D721Med (cell line): ENCODE results near the gene CNPY2.
"Not testable (repeated sequence)": the region's sequence is repeated elsewhere in the genome, so short reads cannot be mapped to it uniquely, and the experiment has no call there.

Experiments used
- DNase-seq: peaks from one replicate; pipeline ENCODE4 v3.0.0; 2011; ENCODE audit warnings: low spot score; ENCODE audit not compliant: insufficient read length
- FAIRE-seq: peaks from 2 replicates; lab custom pipeline; 2011; peaks lifted over from hg19 to GRCh38; lab: Jason Lieb, UNC
- TF ChIP-seq, protein P1 (sequence below): IDR thresholded peaks from 2 replicates; pipeline ENCODE4 v1.5.1; 2012; ENCODE audit warnings: mild to moderate bottlenecking, control low read depth; ENCODE audit not compliant: insufficient read depth; ENCODE audit errors: missing control alignments

Gene CNPY2

GRCh38 chr12:56293795-56294194 lies 22.0 kb downstream of the CNPY2 start:
- no peak for FAIRE-seq
- TF ChIP-seq, protein P1, sequence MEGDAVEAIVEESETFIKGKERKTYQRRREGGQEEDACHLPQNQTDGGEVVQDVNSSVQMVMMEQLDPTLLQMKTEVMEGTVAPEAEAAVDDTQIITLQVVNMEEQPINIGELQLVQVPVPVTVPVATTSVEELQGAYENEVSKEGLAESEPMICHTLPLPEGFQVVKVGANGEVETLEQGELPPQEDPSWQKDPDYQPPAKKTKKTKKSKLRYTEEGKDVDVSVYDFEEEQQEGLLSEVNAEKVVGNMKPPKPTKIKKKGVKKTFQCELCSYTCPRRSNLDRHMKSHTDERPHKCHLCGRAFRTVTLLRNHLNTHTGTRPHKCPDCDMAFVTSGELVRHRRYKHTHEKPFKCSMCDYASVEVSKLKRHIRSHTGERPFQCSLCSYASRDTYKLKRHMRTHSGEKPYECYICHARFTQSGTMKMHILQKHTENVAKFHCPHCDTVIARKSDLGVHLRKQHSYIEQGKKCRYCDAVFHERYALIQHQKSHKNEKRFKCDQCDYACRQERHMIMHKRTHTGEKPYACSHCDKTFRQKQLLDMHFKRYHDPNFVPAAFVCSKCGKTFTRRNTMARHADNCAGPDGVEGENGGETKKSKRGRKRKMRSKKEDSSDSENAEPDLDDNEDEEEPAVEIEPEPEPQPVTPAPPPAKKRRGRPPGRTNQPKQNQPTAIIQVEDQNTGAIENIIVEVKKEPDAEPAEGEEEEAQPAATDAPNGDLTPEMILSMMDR = no peak
- no peak for DNase-seq

GRCh38 chr12:56288705-56289387 lies 26.9 kb downstream of the CNPY2 start:
- TF ChIP-seq, protein P1 = no peak
- DNase-seq = no peak
- FAIRE-seq = no peak

GRCh38 chr12:56286044-56286830 lies 29.6 kb downstream of the CNPY2 start:
- FAIRE-seq = no peak
- TF ChIP-seq, protein P1 = no peak
- no peak for DNase-seq

- not testable (repeated sequence) for FAIRE-seq
These were observed 31.5 kb downstream of the CNPY2 start for GRCh38 chr12:56284263-56284662.

DNA sequence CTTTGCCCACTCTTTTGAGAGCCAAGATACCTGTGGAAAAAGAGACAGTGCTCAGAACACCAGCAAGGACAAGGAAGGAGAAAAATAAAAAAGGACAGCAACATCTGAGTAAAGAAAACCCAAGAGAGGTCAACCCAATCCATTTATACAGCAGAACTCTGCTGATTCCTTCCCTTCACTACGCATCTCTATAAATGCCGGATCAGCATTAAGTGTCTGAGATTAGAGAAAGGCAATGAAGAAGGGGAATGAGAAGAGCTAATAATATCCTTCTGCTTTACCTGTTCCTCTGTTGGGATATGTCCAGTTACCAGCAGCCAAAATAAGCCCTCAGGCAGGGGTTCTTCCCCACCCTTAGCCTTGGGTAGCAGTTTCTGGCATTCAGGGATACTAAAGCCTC lies 33.2 kb downstream of the CNPY2 start:
- no peak for DNase-seq
- FAIRE-seq = no peak
- TF ChIP-seq, protein P1 = no peak

More at GRCh38 chr12:56284263-56284662, 31.5 kb downstream of the CNPY2 start:
- DNase-seq = not testable (repeated sequence)

- TF ChIP-seq, protein P1 = no peak
- no peak for FAIRE-seq
- no peak for DNase-seq
These were observed 33.8 kb downstream of the CNPY2 start for GRCh38 chr12:56282030-56282429.

DNA sequence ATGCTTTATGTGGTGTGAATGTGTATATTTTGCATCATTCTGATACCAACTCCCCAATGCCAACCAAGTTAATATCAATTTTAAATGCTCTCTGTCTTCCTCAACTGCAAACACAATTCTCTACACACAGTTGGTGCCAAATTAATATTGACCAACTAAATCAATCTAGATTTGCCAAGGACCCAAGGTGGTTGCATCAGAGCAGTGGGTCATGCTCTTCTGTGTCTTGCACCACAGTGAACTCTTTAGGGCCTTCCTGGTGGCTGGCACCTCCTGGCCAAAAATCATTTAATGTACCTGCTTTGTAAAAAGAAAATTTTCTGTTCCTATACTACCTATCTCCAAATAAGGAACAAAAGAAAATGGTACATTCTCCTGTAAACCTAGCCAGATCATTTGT lies 34.9 kb downstream of the CNPY2 start:
- no peak for FAIRE-seq
- no peak for DNase-seq
- TF ChIP-seq, protein P1 = no peak
